SK-N-SH treated with all-trans-retinoic acid at 6 μM for 48 hours (cell line): ENCODE results near the gene ITPR3.

Experiments
- ISL1 ChIP-seq: fragments of 250-450 bp; sonication (Bioruptor Pico); IDR thresholded peaks from 2 replicates; pipeline ENCODE4 v2.1.2; 2022; ENCODE audit warnings: mild to moderate bottlenecking, moderate library complexity
- ZC3H10 ChIP-seq: fragments of 250-450 bp; sonication (Bioruptor Pico); IDR thresholded peaks from 2 replicates; pipeline ENCODE4 v1.5.1; 2021; ENCODE audit warnings: mild to moderate bottlenecking, moderate library complexity

- no peak for TF ChIP-seq ZC3H10 (CRISPR knock-in tag)
- TF ChIP-seq ISL1: no peak
Measured at GRCh38 chr6:33689148-33689494, 68.0 kb downstream of the ITPR3 start.
